Measurements from ENCODE around the gene TBX1.

DNA sequence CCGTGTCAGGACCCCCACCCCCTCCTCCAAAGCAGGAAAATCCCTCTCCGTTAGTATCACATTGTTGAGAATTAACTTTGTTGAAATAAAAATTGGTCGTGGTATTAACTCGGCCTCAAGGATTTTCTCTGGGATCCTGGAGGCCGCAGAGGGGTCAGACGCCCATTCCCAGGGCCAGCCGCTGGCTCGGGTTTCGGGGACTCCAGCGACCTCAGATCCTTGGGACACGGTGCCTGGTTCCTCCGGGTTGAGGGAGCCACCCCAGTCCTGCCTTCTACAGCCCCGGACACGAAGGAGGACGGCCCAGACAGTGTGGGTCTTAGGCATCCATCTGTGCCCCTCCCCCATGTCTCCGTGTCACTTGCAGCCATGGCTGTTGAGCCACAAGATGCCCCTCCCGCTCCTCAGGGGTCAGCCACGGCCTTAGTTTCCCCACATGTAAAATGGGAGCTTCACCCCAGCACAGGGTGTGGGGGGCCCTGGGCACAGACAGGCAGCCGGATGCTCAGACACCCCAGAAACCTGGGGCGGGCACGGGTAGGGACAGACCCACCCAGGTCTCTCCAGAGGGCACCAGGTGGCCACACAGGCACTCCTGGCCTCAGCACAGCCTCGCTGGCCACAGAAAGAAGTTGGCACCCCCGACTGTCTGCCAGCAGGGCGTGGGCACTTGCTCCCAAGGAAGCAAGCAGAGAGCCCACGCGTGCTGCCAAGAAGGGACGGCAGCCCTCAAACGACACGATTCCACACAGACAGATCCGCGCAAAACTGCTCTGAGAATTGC lies 21.7 kb upstream of the TBX1 start:
- no peak for TF ChIP-seq CTCF (IDR thresholded peaks at IDR 0.05; ENCODE audit: insufficient read depth, low read depth, low read length)
- no peak for TF ChIP-seq EZH2 (IDR thresholded peaks at IDR 0.05; ENCODE audit: insufficient read depth, low read length)

Data from astrocyte (in vitro differentiated cells and primary cell).